ENCODE results near the gene VPS50. TPM values are rescaled to one million over a fixed set of nuclear protein-coding genes. Genes with fewer than 3 reads are reported as not detected.

The VPS50 gene
- total RNA-seq, 1 donor from 2014 or later = 16.7 TPM

DNA sequence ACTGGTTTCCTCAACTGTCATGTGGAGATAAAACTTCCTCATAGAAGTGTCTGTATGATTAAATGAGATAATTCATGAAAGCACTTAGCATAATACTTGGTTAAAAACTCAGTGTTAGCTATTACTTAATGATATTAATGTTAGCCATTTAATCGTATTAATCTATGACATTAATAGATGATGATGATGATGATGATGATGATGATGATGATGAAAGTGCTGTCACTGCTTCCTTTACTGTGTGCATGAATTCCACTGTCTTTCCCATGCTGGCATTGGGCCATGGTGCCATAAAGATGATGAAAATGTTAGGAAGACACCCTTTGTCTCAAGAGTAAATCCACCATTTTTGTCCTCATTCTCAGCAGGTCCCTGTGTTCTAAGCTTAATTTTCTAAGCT, 75.8 kb downstream of the VPS50 start:
- TF ChIP-seq, protein P1, sequence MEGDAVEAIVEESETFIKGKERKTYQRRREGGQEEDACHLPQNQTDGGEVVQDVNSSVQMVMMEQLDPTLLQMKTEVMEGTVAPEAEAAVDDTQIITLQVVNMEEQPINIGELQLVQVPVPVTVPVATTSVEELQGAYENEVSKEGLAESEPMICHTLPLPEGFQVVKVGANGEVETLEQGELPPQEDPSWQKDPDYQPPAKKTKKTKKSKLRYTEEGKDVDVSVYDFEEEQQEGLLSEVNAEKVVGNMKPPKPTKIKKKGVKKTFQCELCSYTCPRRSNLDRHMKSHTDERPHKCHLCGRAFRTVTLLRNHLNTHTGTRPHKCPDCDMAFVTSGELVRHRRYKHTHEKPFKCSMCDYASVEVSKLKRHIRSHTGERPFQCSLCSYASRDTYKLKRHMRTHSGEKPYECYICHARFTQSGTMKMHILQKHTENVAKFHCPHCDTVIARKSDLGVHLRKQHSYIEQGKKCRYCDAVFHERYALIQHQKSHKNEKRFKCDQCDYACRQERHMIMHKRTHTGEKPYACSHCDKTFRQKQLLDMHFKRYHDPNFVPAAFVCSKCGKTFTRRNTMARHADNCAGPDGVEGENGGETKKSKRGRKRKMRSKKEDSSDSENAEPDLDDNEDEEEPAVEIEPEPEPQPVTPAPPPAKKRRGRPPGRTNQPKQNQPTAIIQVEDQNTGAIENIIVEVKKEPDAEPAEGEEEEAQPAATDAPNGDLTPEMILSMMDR (IDR thresholded peaks at IDR 0.05) = no peak
- Mint-ChIP-seq H3K4me1 (ENCODE audit: low read depth) (peaks cover 13% of the 10 kb centered on the region), H3K9me3 (ENCODE audit: low read depth) (no peaks in the 10 kb centered on the region), H3K36me3 (ENCODE audit: low read depth) (peaks cover 3% of the 10 kb centered on the region), H3K4me3 (ENCODE audit: unreplicated experiment) (no peak overlapping the region), H3K27ac (ENCODE audit: unreplicated experiment) (no peak overlapping the region), H3K27me3 (ENCODE audit: low read depth) (no peaks in the 10 kb centered on the region)
- no peak for DNase-seq (ENCODE audit: low spot score)

DNA sequence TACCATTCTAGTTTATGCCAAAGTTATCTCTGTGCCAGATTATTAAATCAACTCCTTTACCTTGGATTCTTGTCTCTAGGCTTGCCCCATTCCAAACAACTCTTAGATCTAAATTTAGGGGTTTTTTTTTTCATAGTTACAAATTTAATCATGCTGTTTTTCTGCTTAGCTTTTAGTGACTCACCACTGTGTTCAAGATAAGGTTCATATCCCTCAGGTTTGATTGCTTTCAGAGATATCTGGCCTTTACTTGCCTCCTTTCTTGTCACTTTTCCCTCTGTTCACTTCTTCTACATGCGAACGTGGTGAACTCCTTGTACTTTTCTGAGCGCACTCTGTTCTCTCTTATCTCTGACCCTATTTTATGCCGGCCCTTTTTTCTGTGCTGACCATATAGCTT, 78.2 kb downstream of the VPS50 start:
- DNase-seq (ENCODE audit: low spot score) = no peak
- Mint-ChIP-seq H3K9me3 (ENCODE audit: low read depth) (no peaks in the 10 kb centered on the region), H3K36me3 (ENCODE audit: low read depth) (peaks cover 3% of the 10 kb centered on the region), H3K27ac (ENCODE audit: unreplicated experiment) (no peak overlapping the region), H3K27me3 (ENCODE audit: low read depth) (no peaks in the 10 kb centered on the region), H3K4me1 (ENCODE audit: low read depth) (peaks cover 17% of the 10 kb centered on the region), H3K4me3 (ENCODE audit: unreplicated experiment) (no peak overlapping the region)
- TF ChIP-seq, protein P1 (IDR thresholded peaks at IDR 0.05) = no peak

DNA sequence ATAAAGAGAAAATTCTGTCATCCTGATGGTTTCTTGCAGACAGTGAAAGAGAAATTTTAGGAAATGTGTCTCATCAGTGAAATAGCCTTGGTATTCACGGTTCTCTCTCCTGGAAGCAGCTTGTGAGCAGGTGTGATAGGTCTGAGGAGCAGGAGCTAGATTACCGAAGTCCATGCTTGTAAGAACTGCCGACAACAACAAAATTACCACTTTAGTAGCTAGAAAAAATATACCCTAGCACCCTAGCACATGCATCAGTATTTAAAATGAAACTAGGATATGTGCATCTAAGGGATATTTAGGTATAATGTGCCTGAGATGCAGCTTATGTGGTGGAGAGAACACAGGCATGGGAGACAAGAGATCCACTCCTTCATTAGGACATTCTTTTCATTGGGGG, 82.3 kb downstream of the VPS50 start:
- Mint-ChIP-seq H3K27ac (ENCODE audit: unreplicated experiment) (no peak overlapping the region), H3K4me3 (ENCODE audit: unreplicated experiment) (no peak overlapping the region), H3K27me3 (ENCODE audit: low read depth) (no peaks in the 10 kb centered on the region), H3K36me3 (ENCODE audit: low read depth) (peaks cover 8% of the 10 kb centered on the region), H3K4me1 (ENCODE audit: low read depth) (peaks cover 21% of the 10 kb centered on the region), H3K9me3 (ENCODE audit: low read depth) (no peaks in the 10 kb centered on the region)
- TF ChIP-seq, protein P1 (IDR thresholded peaks at IDR 0.05) = no peak
- DNase-seq (ENCODE audit: low spot score) = no peak

DNA sequence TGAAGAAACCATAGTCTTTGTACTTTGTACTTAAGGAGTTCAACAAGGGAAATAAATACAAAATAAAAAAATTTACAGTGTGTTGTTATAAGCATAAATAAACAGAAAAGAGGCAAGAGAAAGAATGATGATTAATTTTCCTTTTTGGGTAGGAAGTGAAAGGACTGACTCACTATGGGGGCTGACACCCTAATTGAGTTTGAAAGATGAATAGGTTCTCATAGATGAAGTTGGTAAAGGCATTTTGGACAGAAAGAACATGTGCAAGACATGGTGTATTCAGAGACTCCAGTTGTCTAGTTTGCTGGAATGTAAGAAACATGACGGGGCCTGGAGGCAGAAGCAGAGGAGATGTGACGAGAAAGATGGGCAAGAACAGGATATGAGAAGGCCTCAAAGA, 83.7 kb downstream of the VPS50 start:
- TF ChIP-seq, protein P1 (IDR thresholded peaks at IDR 0.05) = no peak
- Mint-ChIP-seq H3K4me1 (ENCODE audit: low read depth) (peaks cover 17% of the 10 kb centered on the region), H3K36me3 (ENCODE audit: low read depth) (peaks cover 5% of the 10 kb centered on the region), H3K9me3 (ENCODE audit: low read depth) (no peaks in the 10 kb centered on the region), H3K4me3 (ENCODE audit: unreplicated experiment) (no peak overlapping the region), H3K27me3 (ENCODE audit: low read depth) (no peaks in the 10 kb centered on the region), H3K27ac (ENCODE audit: unreplicated experiment) (no peak overlapping the region)
- DNase-seq (ENCODE audit: low spot score) = no peak

DNA sequence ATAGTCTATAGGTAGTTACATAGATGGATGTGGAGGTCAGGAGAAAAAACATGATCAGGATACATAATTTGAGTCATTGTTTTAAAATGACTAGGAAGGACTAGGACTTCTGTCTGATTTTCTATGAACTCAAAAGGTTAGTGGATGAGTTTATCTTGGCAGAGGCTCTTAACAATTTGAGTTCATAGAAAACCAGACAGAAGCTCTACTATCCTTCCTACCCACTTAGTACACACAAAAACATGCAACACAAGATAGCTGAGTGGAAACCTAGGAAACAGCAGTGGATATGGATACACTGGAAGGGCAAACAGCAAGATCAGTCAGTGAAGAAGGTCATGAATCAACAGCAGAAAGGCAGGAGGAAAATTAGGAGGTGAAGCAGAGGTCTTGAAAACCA, 84.6 kb downstream of the VPS50 start:
- H3K4me3 Mint-ChIP-seq (ENCODE audit: unreplicated experiment) = no peak overlapping the region
- no peaks in the 10 kb centered on the region for H3K27me3 Mint-ChIP-seq (ENCODE audit: low read depth)
- H3K36me3 Mint-ChIP-seq (ENCODE audit: low read depth) = peaks cover 10% of the 10 kb centered on the region
- H3K4me1 Mint-ChIP-seq (ENCODE audit: low read depth) = peaks cover 17% of the 10 kb centered on the region
- no peaks in the 10 kb centered on the region for H3K9me3 Mint-ChIP-seq (ENCODE audit: low read depth)
- TF ChIP-seq, protein P1 (IDR thresholded peaks at IDR 0.05) = no peak
- no peak for DNase-seq (ENCODE audit: low spot score)
- no peak overlapping the region for H3K27ac Mint-ChIP-seq (ENCODE audit: unreplicated experiment)

All from chondrocyte (in vitro differentiated cells).